K562 (cell line): Measurements from ENCODE around the gene TMEM184A. TPM values are rescaled to one million over a fixed set of nuclear protein-coding genes. Genes with fewer than 3 reads are reported as not detected.

Source experiments
- BMI1 ChIP-seq: fragments of 150-350 bp; IDR thresholded peaks from 2 replicates; pipeline ENCODE4 v1.6.1; 2014; ENCODE audit warnings: low read length
- CBX1 ChIP-seq: sonication (generic); IDR thresholded peaks from 2 replicates; pipeline ENCODE4 v1.6.1; 2016; ENCODE audit warnings: antibody characterized with exemption, low read depth, mild to moderate bottlenecking
- GATAD2B ChIP-seq: fragments of 450-650 bp; IDR thresholded peaks from 2 replicates; pipeline ENCODE4 v1.6.1; 2017; ENCODE audit warnings: mild to moderate bottlenecking, borderline replicate concordance
- KDM4B ChIP-seq, 2 experiments: fragments of 450-650 bp in 1 of 2; sonication (generic) in 1 of 2; IDR thresholded peaks; 2 replicates each; pipeline ENCODE4 v1.6.1; 2016 to 2017; ENCODE audit warnings: borderline replicate concordance in 2 of 2, antibody characterized with exemption in 1 of 2, low read depth in 1 of 2, mild to moderate bottlenecking in 1 of 2
- L3MBTL2 ChIP-seq: fragments of 450-650 bp; IDR thresholded peaks from 2 replicates; pipeline ENCODE4 v1.6.1; 2016; ENCODE audit warnings: mild to moderate bottlenecking, moderate library complexity
- RBM39 ChIP-seq: fragments of 200-400 bp; formaldehyde crosslinking; optimal IDR thresholded peaks from 2 replicates; pipeline ENCODE3; 2018; ENCODE audit warnings: low read depth, low read length
- SAP30 ChIP-seq: fragments of 200-600 bp; sonication (generic); IDR thresholded peaks from 2 replicates; pipeline ENCODE4 v1.6.1; 2012; ENCODE audit warnings: borderline replicate concordance, low read depth, mild to moderate bottlenecking, moderate library complexity, low read length, control low read depth, inconsistent platforms; ENCODE audit not compliant: insufficient read depth, poor library complexity, severe bottlenecking
- TGIF2 ChIP-seq: sonication (generic); formaldehyde crosslinking; IDR thresholded peaks from 2 replicates; pipeline ENCODE4 v1.8.1; 2022; ENCODE audit warnings: mild to moderate bottlenecking, missing genetic modification reagents, moderate library complexity
- ZMIZ1 ChIP-seq, 2 experiments: fragments of 150-350 bp in 1 of 2; IDR thresholded peaks; 2 replicates each; pipeline ENCODE4 v1.6.1; 2012 to 2016; ENCODE audit warnings: low read depth in 2 of 2, low read length in 2 of 2, mild to moderate bottlenecking in 1 of 2, moderate library complexity in 1 of 2
- polyA plus RNA-seq, 8 experiments: library from polyadenylated mRNA; depleted of rRNA in 4 of 8; stranded (reverse) in 5 of 8; unstranded in 3 of 8; fragments of >200 nt; fragmentation: Nextera tagmentation in 2 of 8; fragmentation: Illumina TruSeq in 1 of 8; extraction: Ambion mirVana in 2 of 8; extraction: Trizol in 1 of 8; gene quantifications; 2 replicates each; pipeline versions ENCODE4 v1.2.1 to v1.2.3, GENCODE V29; 2011 to 2014; ENCODE audit warnings: inconsistent platforms in 1 of 8, missing spikeins in 1 of 8
- total RNA-seq, 7 experiments: library from RNA; depleted of rRNA in 6 of 7; stranded (reverse); fragments of >200 nt in 6 of 7; fragmentation: Illumina TruSeq in 2 of 7; extraction: Trizol in 2 of 7; gene quantifications; 2 replicates each; pipeline versions ENCODE4 v1.2.1 to v1.2.3, GENCODE V29; 2011 to 2021; ENCODE audit warnings: low replicate concordance in 1 of 7
- TF ChIP-seq, protein P1 (sequence below), 2 experiments: fragments of 450-650 bp; IDR thresholded peaks; 2 replicates each; pipeline ENCODE4 v1.6.1; 2016; ENCODE audit warnings: mild to moderate bottlenecking in 2 of 2, borderline replicate concordance in 1 of 2, low read depth in 1 of 2, moderate library complexity in 1 of 2

The TMEM184A gene
- total and polyA plus RNA-seq, 9 of the 15 experiments (the other 6 are each of a cell fraction or from before 2014, with no cell fraction given): 0.10 to 0.18 (median 0.11) TPM; not detected in 6

DNA sequence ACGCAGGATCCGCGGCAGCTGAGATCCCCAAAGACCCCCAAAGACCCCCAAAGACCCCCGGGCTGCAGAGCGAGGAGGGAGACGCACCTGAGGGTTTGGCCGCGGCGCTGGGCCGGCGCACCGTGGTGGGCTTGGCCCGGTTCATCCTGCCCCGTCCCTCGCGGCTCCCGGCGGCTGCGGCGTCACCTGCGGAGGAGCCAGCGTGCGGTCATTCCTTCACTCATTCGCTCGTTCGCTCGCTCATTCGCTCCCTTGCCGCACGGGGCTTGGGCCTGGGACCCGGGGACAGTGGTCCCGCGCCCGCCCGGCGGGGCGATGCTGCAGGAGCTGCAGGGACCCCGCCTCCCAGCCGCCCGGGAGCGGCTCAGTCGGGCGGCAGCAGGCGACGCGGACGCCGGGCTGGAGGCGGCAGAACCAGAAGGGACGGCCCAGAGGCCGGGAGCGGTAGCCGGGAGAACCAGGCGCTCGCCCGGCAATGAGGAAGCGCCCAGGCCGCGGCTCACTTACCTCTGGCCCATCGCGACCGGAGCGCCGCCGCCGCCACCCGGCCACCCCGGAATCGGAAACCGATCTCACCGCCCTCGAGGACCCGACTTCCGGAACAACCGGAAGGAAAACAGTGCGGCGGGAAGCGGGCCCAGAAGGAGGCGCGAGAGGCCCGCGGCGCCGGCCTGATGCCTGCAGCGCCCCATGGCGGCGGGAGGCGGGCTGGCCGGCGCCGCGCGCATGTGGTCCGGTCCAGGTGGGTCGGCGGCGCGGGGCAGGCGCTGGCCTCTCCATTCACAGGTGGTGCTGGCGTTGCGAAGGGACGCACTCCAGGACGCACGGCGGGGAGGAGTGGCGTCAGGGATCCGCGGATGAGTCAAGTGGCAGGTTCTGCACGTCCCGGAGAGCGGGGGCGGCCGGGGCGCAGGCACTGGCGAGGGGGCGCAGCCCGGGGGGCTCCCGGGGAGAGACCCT, 51.9 kb downstream of the TMEM184A start, which contains the start of gene INTS1 (continued):
- TF ChIP-seq ZMIZ1 (IDR thresholded peaks at IDR 0.05; ENCODE audit: low read depth in 2 of 2, low read length in 2 of 2) (peak in 1 of 2 experiments; percentile 33; a peak in 1 of 4 replicates), L3MBTL2 (peak; percentile 77), BMI1 (no peak), GATAD2B (peak; percentile 89; the same call in 1 of the 2 replicates), RBM39 (no peak), TGIF2 (CRISPR knock-in tag) (0 out of 2 replicates have a peak, but pooled peaks have one; percentile 71), CBX1 (peak; percentile 61; the same call in 1 of the 2 replicates), SAP30 (peak; percentile 65), KDM4B (IDR thresholded peaks at IDR 0.05; ENCODE audit: borderline replicate concordance in 2 of 2, low read depth in 1 of 2) (peak in 1 of 2 experiments; percentile 99; a peak in 2 of 4 replicates)
- TF ChIP-seq, protein P1, sequence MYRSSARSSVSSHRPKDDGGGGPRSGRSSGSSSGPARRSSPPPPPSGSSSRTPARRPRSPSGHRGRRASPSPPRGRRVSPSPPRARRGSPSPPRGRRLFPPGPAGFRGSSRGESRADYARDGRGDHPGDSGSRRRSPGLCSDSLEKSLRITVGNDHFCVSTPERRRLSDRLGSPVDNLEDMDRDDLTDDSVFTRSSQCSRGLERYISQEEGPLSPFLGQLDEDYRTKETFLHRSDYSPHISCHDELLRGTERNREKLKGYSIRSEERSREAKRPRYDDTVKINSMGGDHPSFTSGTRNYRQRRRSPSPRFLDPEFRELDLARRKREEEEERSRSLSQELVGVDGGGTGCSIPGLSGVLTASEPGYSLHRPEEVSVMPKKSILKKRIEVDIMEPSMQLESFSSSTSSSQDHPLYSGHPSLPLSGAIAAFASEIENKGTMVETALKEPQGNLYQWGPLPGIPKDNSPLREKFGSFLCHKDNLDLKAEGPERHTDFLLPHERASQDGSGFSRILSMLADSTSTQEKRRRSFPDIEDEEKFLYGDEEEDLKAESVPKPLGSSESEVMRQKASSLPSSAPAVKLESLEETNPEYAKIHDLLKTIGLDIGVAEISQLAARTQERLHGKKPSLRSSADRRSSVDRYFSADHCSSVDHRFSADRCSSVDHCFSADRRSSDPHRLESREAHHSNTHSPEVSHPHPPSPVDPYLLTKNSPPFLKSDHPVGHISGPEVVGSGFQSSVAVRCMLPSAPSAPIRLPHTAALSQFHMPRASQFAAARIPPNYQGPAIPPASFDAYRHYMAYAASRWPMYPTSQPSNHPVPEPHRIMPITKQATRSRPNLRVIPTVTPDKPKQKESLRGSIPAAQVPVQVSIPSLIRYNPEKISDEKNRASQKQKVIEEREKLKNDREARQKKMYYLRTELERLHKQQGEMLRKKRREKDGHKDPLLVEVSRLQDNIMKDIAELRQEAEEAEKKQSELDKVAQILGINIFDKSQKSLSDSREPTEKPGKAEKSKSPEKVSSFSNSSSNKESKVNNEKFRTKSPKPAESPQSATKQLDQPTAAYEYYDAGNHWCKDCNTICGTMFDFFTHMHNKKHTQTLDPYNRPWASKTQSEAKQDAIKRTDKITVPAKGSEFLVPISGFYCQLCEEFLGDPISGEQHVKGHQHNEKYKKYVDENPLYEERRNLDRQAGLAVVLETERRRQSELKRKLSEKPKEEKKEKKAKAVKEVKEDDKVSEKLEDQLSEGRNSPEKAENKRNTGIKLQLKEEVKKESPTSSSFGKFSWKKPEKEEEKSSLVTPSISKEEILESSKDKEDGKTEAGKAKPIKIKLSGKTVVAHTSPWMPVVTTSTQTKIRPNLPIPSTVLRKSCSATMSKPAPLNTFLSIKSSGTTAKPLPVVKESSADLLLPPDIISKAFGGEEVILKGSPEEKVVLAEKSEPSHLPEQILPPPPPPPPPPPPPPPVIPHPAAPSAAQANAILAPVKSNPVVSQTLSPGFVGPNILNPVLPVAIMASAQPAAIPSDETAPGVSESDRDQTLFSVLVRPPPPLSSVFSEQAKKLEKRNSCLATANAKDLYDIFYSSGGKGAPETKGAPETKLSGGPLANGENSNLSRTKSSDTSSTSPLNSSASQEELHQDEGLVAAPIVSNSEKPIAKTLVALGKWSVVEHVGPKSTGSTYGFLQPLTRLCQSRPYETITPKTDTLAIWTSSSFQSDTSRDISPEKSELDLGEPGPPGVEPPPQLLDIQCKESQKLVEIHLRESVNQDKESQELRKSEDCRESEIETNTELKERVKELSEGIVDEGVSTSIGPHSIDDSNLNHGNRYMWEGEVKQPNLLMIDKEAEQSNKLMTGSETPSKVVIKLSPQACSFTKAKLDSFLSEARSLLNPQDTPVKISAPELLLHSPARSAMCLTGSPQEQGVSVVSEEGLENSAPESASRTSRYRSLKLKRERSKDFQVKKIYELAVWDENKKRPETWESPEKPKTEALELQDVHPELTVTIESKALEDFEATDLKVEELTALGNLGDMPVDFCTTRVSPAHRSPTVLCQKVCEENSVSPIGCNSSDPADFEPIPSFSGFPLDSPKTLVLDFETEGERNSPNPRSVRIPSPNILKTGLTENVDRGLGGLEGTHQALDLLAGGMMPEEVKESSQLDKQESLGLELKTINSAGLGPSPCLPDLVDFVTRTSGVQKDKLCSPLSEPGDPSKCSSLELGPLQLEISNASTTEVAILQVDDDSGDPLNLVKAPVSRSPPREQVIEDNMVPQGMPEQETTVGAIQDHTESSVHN (IDR thresholded peaks at IDR 0.05; ENCODE audit: borderline replicate concordance in 1 of 2, low read depth in 1 of 2): no peak
